Prostate gland (tissue), 2 donors: Measurements from ENCODE around the gene KCNJ6. TPM values are rescaled to one million over a fixed set of nuclear protein-coding genes. Genes with fewer than 3 reads are reported as not detected.

Source experiments
- DNase-seq: peaks from one replicate; pipeline ENCODE4 v3.0.0-alpha.2; 2019; ENCODE audit warnings: low spot score
- H3K27ac ChIP-seq, 2 donors: fragments of 200-600 bp; sonication (generic); 2 replicates each; pipeline ENCODE4 v1.5.1; 2017 to 2019
- H3K27me3 ChIP-seq: fragments of 200-600 bp; sonication (generic); replicated peaks from 2 replicates; pipeline ENCODE4 v1.5.1; 2019; ENCODE audit not compliant: insufficient read depth
- H3K36me3 ChIP-seq, 2 donors: fragments of 200-600 bp; sonication (generic); 1 replicate in 1 of 2; 2 replicates in 1 of 2; pipeline versions ENCODE4 v1.5.1 to v1.8.1; 2017 to 2019
- H3K4me1 ChIP-seq: fragments of 200-600 bp; sonication (generic); replicated peaks from 2 replicates; pipeline ENCODE4 v1.5.1; 2019
- H3K4me3 ChIP-seq, 2 donors: fragments of 200-600 bp; sonication (generic); 2 replicates each; pipeline ENCODE4 v1.5.1; 2017 to 2019
- H3K9me3 ChIP-seq: fragments of 200-600 bp; sonication (generic); 2 replicates; pipeline ENCODE4 v1.5.1; 2017
- POLR2A ChIP-seq: fragments of 450-650 bp; IDR thresholded peaks from one replicate; pipeline ENCODE4 v1.6.1; 2016; ENCODE audit warnings: antibody characterized with exemption, mild to moderate bottlenecking
- POLR2AphosphoS5 ChIP-seq: sonication (generic); formaldehyde crosslinking; IDR thresholded peaks from one replicate; pipeline ENCODE4 v1.6.1; 2017; ENCODE audit warnings: antibody characterized with exemption
- WGBS: methylation state at CpG from one replicate; pipeline ENCODE4 v1.1.5; 2018; 5-methylcytosine and 5-hydroxymethylcytosine counted together
- intact Hi-C: fragments of 100-400 bp; cut with DNase I; formaldehyde crosslinking; loops from one replicate; pipeline ENCODE4 v1.14.2; 2022
- total RNA-seq, 2 donors: library from RNA; depleted of rRNA; stranded (reverse); fragments of >200 nt; gene quantifications; one replicate each; pipeline ENCODE4 v1.1.0, GENCODE V29; 2016
- TF ChIP-seq, protein P1 (sequence below), 4 experiments: fragments of 200-600 bp in 2 of 4; fragments of 450-650 bp in 2 of 4; sonication (generic) in 2 of 4; IDR thresholded peaks; 1 replicate in 3 of 4; 2 replicates in 1 of 4; pipeline ENCODE4 v1.5.1; 2016 to 2019; ENCODE audit warnings: antibody characterized with exemption in 4 of 4, mild to moderate bottlenecking in 2 of 4, moderate library complexity in 2 of 4

Gene KCNJ6
- total RNA-seq, 2 donors from 2014 or later, result 0.23 to 0.36 TPM

DNA sequence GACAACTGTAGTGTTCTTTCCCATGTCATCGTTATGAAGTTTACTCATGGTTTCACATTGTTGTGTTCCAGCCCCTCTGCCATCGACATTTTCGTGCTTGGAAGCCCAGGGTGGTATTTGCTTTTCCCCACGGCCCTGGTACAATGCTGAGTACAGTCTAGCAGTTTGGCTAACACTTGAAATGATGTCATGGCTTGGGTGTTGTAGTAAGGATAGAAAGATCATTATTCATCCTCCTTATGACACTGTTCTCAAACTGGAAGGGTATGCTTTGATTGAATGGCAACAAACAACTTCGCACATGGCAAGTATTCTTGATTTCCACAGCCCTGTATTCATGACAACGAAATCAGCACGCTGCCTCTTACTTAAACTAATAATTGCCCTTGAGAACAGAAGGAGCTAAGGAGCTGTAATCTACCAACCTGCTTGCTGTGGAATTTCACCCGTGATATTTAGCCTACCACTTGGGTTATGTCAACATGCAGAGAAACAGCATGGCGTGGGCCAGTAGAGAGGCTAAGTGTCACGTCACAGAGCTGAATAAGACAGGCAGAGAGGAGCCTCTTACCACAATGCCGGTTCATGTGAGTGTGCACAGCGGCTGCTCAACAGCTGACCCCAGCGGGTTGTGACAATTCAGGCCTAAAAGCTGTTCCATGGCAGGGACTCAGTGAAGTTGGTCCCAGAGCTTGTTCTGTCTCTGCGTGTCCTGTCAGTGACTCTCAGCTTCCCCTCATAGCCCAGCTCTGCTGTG lies 73.9 kb downstream of the KCNJ6 start:
- no peaks in the 10 kb centered on the region for H3K27me3 ChIP-seq
- 80% methylated on average over 14 of the region's 14 CpGs for WGBS
- no peaks in the 10 kb centered on the region for H3K4me1 ChIP-seq
- intact Hi-C loops, result no loop called here
- H3K36me3 ChIP-seq, result no peaks in the 10 kb centered on the region
- TF ChIP-seq POLR2AphosphoS5 (no peak), POLR2A (no peak)
- TF ChIP-seq, protein P1, sequence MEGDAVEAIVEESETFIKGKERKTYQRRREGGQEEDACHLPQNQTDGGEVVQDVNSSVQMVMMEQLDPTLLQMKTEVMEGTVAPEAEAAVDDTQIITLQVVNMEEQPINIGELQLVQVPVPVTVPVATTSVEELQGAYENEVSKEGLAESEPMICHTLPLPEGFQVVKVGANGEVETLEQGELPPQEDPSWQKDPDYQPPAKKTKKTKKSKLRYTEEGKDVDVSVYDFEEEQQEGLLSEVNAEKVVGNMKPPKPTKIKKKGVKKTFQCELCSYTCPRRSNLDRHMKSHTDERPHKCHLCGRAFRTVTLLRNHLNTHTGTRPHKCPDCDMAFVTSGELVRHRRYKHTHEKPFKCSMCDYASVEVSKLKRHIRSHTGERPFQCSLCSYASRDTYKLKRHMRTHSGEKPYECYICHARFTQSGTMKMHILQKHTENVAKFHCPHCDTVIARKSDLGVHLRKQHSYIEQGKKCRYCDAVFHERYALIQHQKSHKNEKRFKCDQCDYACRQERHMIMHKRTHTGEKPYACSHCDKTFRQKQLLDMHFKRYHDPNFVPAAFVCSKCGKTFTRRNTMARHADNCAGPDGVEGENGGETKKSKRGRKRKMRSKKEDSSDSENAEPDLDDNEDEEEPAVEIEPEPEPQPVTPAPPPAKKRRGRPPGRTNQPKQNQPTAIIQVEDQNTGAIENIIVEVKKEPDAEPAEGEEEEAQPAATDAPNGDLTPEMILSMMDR (IDR thresholded peaks at IDR 0.05), result no peak
- no peak overlapping the region for H3K27ac ChIP-seq
- no peak for DNase-seq
- H3K9me3 ChIP-seq, result no peaks in the 10 kb centered on the region
- no peak overlapping the region for H3K4me3 ChIP-seq

DNA sequence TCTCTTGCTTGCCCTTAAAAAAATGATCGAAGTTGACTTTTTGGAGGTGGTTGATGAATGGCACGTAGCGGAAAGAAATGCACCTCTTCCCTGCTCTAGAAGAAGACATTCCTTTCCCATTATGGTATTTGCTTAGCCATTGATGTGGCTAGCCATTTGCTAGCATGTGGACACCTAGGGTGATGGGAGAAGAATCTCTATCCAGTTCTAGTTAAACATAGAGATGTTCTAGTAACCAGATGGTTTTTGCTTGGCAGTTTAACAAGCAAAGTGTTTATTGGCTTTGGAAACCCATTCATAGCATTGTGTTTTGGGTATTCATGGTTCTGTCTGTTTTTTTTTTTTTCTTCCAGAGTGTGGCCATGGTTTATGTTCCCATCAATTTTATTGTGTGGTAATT lies 78.9 kb downstream of the KCNJ6 start:
- Histone ChIP-seq H3K4me3 (no peak overlapping the region), H3K27me3 (no peaks in the 10 kb centered on the region), H3K9me3 (no peaks in the 10 kb centered on the region), H3K36me3 (no peaks in the 10 kb centered on the region), H3K4me1 (no peaks in the 10 kb centered on the region), H3K27ac (no peak overlapping the region)
- 85% methylated on average over 3 of the region's 3 CpGs for WGBS
- intact Hi-C loops, result no loop called here
- no peak for DNase-seq
- TF ChIP-seq POLR2A (no peak), POLR2AphosphoS5 (no peak)
- TF ChIP-seq, protein P1 (IDR thresholded peaks at IDR 0.05), result no peak

DNA sequence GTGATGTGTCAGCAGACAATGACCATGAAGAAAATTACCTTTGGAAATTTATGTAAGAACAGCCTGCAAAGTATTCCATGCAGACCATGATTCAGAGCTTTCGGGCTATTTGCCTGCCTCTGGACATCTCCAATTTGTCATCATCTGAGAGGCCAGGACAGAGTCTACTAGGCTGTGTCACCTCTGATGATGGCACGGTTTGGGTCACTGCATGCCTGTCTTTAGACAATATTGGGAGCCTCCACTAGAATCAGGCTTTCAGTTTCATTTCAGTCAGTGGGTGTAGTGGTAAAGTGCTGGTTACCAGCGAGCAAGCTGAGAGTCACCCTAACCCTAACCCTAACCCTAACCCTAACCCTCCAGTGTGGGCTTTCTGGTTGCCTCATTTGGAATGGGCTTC lies 80.8 kb downstream of the KCNJ6 start:
- Histone ChIP-seq H3K27ac (no peak overlapping the region), H3K9me3 (no peaks in the 10 kb centered on the region), H3K36me3 (no peaks in the 10 kb centered on the region), H3K4me1 (no peaks in the 10 kb centered on the region), H3K4me3 (no peak overlapping the region), H3K27me3 (no peaks in the 10 kb centered on the region)
- WGBS, result 87% methylated on average over 3 of the region's 3 CpGs
- intact Hi-C loops, result no loop called here
- TF ChIP-seq, protein P1 (IDR thresholded peaks at IDR 0.05), result no peak
- TF ChIP-seq POLR2A (no peak), POLR2AphosphoS5 (no peak)
- DNase-seq, result no peak

DNA sequence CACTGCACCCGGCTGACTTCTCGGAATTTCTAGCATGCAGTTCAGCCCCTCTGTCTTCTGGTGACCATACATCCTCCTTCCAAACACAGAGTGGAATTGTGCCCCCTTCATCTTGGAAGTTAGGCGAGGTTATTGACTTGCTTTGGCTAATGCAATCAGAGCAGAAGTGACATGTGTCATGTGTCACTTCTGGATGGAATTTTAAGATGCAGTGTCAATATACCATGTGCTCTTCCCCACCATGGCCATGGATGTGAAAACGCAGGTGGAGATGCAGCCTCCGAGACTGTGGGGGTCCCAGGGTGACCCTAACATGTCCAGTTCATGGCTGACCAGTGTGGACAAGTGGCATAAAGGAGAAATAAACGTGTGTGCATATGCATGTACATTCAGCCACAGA lies 83.0 kb downstream of the KCNJ6 start:
- Histone ChIP-seq H3K9me3 (no peaks in the 10 kb centered on the region), H3K36me3 (no peaks in the 10 kb centered on the region), H3K27ac (no peak overlapping the region), H3K27me3 (no peaks in the 10 kb centered on the region), H3K4me3 (no peak overlapping the region), H3K4me1 (no peaks in the 10 kb centered on the region)
- TF ChIP-seq, protein P1 (IDR thresholded peaks at IDR 0.05), result no peak
- TF ChIP-seq POLR2AphosphoS5 (no peak), POLR2A (no peak)
- WGBS, result 79% methylated on average over 6 of the region's 6 CpGs
- intact Hi-C loops, result no loop called here
- DNase-seq, result no peak

DNA sequence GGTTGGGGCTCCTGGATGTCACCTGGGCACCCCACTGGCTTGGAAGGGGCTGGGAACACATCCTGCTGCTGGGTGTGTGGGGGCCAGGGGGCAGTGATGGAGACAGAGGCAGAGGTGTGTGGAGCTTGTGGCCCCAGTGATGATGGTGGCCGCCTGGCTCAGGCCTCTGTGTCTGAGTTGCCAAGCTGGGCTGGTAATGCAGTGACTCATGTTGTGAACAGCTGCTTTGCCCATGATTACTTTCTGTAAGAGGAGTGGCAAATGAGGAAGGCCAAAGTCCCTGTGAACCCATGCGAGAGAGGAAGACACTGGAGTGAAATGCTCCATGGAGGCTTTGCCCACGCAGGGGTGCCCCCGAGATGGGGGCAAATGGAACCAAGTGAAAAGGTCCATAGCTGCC lies 86.8 kb downstream of the KCNJ6 start:
- Histone ChIP-seq H3K27ac (no peak overlapping the region), H3K9me3 (no peaks in the 10 kb centered on the region), H3K4me1 (no peaks in the 10 kb centered on the region), H3K4me3 (no peak overlapping the region), H3K27me3 (no peaks in the 10 kb centered on the region), H3K36me3 (no peaks in the 10 kb centered on the region)
- no peak for TF ChIP-seq POLR2AphosphoS5
- TF ChIP-seq, protein P1 (IDR thresholded peaks at IDR 0.05), result no peak
- TF ChIP-seq POLR2A, result no peak
- no peak for DNase-seq
- intact Hi-C loops, result no loop called here
- WGBS, result 65% methylated on average over 4 of the region's 4 CpGs
